HG02943 (cell line): Measurements from ENCODE around the gene ASCL5.

ENCODE experiments used
- ATAC-seq: cut with Tn5 transposase; IDR thresholded peaks from one replicate; pipeline ENCODE4 v1.9.1; 2021; ENCODE audit warnings: mild to moderate bottlenecking, low read depth, moderate library complexity; ENCODE audit not compliant: unreplicated experiment

The ASCL5 gene

DNA sequence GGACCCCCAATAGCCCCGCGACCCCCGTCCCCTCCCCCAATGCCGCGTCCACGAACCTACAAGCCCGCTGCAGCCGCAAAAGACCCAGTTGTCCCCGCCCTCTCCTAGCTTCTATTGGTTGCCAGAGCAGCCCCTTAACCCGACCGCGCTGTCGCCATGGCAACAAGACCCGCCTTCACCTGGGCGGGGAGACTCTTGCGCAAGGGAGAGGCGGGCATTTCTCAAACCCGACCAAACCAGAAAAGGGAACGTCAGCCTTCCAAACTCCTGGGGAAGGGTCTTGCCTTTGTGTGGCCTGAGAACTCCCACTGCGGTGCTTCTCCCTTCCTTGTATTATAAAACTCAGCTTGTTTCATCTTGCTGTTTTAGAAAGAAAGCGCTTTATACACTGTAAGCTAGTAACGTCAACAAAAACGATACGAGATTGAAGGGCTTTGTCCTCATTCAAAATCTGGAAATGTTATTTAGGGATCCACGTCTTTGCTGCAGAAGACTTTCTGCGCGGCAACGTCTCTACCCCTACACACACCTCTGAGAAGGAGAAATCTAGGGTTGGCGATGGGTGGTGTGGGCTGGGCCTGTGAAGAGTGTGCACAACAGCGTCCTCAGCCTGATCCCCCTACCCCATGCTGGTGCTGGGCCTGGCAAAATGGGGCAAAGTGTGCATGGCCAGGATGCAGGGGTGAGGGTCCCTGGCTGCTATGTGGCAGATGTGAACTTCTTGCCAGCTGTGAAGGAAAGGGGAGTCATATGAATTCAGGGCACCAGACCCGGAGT lies 27.6 kb upstream of the ASCL5 start, which contains the start of gene TMEM9:
Gene TMEM9, minus strand, starts transcription at position 86 of the 777 bp plus-strand sequence. CDS start 551 bp downstream, outside the sequence.
- ATAC-seq, result peak; percentile 97

DNA sequence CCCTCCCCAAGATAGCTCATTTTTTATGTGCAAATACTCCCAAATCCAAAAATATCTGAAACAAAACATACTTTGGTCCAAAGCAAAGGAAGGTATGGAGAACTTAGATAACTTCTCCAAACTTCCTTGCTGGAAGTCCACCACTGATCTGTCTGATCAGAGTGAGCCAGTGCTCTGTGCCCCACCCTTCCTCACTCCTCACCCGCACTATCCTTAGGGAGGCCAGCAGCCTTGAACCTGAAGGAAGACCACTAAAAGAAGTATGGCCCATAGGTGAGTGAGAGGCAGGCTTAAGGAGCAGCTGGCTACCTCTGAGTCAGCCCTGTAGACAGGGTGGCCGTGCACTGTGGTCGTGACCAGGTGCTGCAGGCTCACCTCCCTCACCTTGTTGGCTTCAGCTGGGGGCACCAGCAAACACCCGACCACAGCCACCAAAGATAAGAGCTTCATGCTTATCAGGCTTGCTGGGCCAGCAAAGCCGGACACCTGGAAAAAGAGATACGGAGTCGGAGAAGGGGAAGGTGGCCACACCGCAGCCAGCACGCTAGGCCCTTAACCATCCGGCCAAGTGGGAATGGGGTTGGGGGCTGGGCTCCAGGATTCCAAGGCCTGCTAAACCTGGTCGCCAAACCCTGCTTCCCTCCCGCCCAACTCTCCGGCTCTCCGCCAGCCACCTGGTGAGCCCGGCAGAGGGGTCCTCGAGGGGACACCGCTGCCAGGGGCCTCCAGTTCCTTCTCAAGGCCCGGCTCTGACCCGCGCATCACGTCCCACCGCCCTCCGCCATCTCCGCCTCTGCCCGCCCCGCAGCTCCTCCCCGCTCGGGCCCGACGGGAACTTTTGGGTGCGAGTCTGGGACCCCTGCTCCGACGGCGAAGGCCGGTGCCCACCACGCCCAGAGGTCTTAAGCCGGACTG lies 26.7 kb upstream of the ASCL5 start:
- ATAC-seq, result peak; percentile 69

DNA sequence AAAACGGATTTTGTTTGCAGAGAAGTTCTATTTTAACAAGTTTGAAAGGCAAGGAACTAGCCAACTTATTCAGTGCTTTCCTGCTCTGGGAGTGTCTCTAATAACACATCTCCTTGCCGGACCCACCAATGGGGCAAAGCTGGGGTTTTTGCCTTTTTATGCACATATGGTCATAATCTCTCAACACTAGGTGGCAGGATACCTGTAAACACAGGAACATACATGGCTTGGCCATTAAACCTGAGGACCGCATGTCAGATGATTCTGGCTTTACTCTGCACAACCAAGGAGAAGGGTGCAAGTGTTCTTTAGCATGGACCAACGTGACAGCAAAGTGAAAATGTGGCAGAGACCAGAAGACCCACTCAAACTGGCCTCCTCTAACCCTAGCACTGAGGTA lies 22.4 kb upstream of the ASCL5 start:
- no peak for ATAC-seq

DNA sequence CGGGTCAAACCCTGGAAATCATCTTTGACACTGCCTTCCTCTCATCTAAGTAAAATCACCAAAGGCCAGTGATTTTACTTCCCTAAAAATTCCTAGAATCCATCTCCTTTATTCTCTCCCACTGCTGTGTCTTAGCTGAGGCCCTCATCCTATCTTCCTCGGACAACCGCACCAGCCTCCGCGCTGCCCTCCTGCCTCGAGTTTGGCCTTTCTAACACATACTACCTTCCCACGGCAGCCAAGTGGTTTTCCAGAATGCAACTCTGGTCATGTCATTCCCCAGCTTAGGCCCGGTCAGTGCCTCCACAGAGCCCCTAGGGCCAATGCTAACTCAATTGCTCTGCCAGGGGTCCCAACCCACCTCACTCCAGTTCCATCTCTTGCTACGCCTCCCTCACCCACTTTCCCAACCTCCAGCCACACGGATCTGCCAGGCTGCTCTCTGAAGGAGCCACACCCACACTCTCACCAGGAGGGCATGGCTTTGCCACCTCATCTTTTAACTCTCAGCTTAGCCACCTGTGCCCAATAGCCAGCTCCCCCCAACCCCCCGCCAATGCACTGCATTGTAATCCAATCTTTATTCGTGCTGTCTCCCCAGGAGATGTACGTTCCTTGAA lies 20.5 kb upstream of the ASCL5 start:
- ATAC-seq, result no peak

DNA sequence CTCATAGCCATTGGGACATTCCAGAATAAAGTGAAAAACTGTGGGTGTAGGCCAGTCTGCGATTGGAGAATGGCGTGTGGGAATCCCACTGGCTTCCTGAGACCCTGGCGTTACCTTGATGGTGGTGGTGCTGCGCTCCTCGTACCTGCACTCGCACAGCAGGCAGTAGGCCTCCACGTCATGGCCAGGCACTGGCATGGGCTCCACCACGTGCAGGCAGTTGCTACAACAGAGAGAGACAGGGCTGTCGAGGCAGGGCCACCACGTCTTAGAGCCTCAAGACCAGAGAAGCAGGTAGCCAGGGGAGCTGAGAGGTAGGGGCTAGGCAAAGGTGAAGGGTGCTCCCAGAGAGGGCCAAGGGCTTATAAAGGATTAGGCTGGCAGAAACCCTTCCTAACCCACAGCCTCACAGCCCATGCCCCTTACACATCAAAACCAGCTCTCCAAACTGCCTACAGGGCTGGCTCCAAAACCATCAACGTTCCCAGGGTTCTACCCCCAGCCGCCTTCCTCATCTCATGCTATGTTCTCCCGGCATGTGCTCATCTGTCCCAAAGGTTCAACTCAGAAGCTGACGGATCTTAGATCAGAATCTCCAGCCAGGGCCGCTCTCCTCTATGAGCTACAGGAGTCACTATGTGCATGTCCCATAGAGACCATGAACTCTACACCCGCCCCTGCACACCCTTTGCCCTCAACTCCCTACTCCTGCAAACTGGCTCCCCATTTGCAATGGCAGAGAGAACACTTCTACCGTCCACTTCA lies 19.8 kb upstream of the ASCL5 start:
- no peak for ATAC-seq

DNA sequence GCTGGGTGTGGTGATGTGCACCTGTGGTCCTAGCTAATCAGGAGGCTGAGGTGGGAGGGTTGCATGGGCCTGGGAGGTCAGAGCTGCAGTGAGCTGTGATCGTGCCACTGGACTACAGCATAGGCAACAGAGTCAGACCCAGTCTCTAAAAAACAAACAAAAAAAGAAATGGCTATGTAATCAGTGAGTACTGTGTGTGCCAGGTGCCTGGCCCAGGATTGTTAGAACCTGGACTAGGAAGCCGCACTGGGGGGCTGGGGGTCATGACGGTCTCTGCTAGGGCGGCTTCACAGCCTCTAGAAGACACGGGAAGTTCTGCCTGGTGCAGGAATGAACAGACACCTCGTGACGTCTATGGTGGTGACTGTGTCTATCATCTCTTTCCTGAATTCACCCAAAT lies 18.8 kb upstream of the ASCL5 start:
- ATAC-seq, result no peak

DNA sequence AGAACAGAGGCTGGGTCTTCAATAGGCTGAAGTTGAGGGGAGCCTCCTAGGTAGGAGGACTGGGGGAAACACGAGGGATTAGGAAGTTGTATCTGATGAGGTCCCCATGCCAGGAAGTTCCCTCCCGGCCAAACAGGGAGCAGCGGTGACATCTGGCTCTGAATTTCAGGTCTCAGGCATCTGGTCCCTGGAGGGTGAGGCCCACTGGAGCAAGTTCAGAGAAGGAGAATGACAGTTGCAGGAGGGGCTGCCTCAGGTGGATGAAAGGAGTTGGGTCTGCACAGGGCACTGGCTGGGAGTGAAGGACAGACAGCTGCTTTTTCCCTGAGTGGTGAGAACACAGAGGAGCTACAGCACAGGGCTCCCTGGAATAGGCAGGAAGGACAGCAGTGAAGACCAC lies 18.1 kb upstream of the ASCL5 start:
- ATAC-seq, result no peak

DNA sequence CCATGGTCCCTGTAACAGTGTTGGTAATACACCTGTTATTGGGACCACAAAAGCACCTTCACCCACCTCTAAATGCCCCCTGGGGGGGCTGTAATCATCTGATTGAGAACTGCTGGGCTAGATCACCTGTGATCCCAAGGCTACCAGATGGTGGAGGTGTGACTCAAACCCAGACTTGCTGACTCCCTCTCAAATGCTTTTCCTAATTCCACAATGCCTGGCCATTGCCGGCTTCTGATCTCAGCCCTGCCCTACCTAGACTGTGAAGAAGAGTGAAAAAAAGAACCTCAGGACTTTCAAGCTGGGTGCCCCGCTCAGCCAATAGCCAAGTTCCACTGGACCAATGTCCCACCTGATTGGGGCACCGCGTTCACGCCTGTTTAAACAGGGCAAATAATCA lies 17.7 kb upstream of the ASCL5 start:
- ATAC-seq, result no peak

DNA sequence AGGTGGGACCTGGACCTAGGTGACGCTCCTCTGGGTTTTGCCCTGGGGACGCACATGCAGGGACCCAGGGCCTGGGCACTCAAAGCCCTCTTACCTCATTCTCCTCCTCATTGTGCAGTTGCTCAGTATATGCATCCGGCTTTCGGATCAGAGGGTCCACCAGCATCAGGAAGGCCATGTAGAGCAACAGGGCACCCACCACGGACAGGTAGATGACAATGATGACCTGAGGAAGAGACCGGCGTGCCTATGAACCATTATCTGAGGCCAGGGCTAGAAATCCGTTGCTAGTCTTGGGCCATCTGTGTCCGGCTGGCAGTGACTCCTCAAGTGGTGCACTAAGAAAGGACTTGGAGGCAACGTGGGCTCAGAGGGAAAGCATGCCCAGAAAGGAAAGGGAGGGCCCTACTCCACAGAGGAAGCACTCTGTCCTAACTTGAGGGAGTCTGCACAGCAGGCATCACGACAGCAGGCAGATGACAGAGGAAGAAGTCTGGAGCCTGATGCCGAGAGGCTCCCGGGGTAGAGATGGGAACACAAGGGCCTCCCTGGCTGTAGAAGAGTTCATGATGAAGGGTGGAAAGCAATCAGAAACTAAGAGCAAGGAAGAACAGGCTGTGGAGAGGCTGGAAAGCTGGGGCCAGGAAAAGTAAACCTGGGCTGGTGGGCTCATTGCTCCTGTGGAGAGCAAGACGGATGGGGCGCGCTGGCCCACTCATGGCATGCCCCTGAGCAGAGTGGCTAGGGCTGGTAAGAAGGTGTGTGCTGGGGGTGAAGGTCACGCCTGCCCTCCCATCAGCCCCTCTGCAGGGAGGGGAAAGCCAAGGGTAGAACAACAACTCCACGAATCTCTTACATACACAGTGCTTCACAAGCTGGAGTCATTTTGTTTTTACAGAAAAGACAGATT lies 17.0 kb upstream of the ASCL5 start:
- no peak for ATAC-seq

DNA sequence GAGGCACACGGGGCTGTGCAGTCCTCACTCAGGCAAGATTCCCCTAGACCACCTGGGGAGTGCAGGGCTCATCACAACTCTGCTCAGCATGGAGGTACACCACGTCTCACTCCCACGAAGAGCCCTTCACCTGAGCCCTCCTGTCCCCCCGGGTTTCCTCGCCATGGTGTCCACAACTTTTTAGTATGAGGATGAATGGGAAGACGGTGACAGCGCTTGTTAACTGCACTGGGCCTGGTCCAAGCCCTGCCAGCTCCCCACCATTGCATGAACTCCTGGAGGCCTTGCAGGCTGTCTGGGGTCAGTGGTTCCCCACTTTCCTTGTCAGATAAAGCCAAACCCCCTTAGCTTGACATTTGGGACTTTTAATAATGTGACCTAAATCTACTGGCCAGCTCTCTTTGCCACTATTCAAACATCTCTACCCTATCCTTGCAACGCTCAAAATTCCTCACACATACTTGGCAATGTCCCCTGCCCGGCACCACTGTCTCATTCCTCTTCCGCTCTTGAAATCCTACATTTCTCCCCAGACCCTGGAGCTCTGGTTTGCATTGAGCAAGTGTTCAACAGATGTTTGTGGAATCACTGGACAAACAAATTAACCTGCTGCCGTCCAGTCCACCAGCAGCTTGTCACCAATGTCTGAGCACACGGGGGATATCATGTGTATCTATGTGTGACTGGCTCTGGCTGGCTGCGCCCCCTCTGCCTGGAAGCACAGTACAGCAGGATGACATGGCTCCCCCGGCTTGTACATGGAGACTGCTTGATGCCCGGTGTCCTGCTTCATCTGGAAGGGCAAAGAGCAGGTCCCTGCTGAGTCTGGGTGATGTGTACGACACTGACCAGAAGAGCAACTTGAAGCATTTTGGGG lies 16.1 kb upstream of the ASCL5 start:
- ATAC-seq, result no peak

DNA sequence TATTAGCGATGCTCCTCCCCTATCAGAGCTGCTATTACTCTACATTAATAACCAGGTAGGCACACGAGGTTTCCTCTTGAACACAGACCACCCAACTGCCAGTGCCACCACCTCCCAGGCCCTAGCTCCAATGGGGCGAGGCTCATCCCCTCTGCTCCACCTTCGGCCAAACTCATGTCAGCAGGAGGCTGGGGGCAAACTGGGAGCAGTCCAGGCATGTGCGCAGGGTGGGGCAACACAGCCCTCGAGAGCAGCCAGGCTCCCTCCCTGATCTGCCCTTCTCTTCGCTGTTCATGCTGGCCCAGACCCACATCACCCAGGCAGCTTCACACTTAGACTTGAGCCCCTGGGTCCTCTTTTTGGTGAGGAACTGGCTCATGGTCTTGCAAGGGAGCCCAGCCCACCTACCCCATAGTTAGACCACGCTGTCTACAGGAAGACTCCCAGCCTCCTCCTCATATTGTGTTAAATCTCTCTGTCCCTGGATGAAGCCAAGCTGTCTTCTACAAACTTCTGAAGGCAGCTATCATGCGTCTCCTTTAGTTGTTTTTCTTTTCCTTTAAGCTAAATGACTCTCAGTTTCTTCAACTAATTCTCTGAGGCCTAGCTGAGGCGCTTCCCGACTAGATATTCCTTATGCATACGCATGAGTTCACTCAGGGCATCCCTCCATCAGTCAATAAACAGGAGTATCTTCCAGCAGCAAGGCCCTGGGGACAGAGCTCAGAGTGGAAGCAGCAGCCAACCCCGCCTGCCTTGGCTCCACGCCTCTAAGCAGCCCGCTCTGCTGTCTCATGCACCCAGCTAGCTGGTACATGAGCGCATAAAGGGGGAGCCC lies 15.2 kb upstream of the ASCL5 start:
- no peak for ATAC-seq

DNA sequence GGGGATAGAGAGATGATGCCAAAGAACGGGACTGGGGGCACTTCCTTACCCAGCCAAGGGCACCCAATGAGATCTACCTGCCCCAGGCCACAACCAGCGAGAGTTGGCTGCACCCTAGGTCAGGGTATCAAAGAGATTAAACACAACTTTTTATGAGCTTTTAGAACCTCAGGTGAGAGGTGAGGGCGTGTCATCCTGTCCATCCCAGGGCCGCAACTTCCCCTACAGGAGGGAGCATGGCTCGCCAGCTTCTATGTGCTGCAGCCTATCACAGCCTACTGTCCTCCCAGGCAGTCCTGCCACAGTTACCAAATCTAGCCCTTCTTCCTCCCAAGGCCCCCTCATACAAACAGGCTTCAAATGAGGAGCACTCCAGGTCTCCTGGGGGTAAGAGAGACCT lies 14.4 kb upstream of the ASCL5 start:
- no peak for ATAC-seq

DNA sequence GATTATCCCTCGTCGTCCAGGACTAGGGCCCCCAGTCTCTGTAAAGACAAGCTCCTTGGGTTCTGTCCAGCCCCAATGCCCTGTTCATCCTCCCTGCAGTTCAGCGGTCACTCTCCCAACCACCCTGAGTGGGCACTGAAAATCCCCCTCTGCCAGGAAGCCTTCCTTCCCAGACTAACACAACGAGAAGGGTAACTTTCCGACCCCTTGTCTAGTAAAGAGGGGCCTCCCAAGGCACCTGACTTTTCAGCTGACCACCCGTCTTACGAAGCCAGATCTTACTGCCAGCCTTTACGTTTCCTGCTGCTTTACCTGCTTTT lies 13.9 kb upstream of the ASCL5 start:
- no peak for ATAC-seq

DNA sequence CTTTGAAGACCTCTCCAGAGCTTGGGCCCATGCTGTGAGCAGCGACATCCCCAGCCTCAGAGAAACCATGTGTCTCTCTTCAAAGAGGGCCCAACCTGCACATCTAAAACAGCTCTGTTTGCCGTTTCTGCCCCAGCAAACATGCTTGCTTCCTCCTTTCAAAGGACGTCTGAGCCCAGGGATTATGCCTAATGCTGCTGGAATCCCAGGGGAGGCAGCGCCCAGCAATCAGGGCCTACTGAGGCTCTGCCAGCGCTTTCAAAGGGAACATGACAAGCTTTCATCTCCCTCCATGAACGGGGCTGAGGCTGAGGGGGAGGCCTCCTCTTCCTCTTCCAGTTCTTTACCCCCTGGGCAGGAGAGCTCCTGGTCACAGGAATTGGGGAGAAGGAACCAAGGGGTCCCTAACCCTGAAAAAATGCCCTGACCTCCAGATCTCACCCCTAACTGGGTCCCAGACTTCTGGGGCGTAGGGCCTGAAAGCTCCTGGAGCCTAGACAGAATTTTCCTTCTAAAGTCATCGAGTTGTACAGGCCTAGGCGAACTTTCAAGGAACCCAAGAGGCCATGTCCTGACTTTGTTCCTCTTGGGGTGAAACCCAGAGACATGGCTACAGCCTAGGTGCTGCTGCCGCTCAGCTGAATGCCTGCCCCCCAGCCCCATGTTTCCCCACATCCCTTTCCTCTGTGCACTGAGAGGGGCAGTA lies 13.4 kb upstream of the ASCL5 start:
- ATAC-seq, result no peak

DNA sequence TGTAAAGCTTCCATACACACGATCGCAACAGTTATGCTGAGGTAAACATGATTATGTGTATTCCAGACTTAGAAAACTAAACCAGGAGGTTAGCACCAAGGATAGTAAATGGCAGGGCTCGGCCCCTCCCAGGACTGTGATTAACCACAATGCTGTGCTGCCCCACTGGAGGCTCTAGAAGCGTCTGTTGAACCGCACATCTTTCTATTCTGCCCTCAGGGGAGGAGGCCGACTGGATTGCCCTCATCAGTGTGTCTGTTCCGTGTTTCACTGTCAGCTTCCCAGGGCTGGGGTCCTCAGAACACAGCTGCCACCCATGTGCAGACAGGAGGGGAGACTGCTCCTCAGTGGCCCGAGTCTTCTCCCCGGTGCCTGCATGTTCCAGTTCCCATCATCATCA lies 12.8 kb upstream of the ASCL5 start:
- ATAC-seq, result no peak

DNA sequence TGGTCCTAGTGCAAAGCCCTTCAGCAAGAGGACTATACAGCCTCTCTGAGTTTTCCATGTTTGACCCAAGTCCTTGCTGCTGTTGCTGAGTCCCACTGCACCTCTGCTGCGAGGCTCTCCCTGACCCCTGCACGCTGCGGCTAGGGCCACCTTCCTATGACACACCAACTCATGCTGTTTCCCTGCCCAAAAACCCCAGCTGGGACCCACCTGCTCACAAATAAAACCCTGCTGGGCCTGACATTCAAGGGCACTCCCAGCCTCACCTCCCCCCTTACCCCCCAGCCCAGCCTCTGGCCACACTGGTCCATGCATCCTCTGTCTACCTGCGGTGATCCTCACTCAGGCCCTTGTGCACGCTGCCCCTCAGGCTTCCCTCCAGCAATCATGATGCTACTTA lies 12.3 kb upstream of the ASCL5 start:
- ATAC-seq, result no peak

DNA sequence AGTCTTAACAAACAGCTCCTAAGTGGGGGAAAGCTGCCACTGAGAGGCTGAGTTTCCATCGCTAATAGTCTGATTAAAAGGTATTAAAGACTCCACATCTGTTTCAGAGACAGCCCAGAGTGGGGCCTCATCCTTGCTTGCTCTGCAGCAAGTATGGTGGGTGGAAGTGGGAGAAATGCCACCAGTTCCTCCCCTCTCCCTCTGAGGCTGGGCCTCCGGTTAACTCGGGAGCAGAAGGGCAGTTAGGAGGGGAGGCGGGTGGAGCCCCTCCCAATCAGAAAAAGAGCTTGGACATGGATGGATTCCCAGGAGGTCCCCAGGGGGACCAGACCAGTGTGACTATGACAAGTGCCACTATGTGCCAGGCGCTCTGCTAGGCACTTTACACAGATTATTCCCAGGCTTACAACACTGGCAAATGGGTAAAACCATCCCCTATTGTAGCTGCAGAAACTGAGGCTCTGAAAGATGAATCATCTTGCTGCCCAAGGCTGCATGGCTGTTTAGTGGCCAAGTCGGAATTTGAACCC lies 11.4 kb upstream of the ASCL5 start:
- ATAC-seq, result no peak
